Kasumi-1 (cell line): ENCODE measurements around the gene ENDOG.
A peak's percentile ranks its signal among the peaks of the same experiment; 100 is the strongest.
"Not testable (repeated sequence)": the region's sequence is repeated elsewhere in the genome, so short reads cannot be mapped to it uniquely, and the experiment has no call there.

Source experiments
- DNase-seq, 2 experiments: peaks; one replicate each; lab custom pipeline; 2025; lab: John Stamatoyannopoulos, UW

The ENDOG gene

GRCh38 chr9:128862401-128862851, 44.1 kb downstream of the ENDOG start:
- DNase-seq: no peak

- peak; percentile 51 to 63 for DNase-seq
These were observed 45.3 kb downstream of the ENDOG start for GRCh38 chr9:128863647-128864046.

GRCh38 chr9:128870128-128870940, 52.0 kb downstream of the ENDOG start:
- DNase-seq: no peak

GRCh38 chr9:128870941-128871265, 52.6 kb downstream of the ENDOG start:
- not testable (repeated sequence) for DNase-seq
